NCI-H2196 treated with DMSO at 0.1 percent for 48 hours (cell line): Measurements from ENCODE around the gene ABLIM1.

Experiments used
- DNase-seq: peaks from one replicate; lab custom pipeline; 2025; ENCODE audit not compliant: unreplicated experiment; lab: John Stamatoyannopoulos, UW

ABLIM1 gene

DNA sequence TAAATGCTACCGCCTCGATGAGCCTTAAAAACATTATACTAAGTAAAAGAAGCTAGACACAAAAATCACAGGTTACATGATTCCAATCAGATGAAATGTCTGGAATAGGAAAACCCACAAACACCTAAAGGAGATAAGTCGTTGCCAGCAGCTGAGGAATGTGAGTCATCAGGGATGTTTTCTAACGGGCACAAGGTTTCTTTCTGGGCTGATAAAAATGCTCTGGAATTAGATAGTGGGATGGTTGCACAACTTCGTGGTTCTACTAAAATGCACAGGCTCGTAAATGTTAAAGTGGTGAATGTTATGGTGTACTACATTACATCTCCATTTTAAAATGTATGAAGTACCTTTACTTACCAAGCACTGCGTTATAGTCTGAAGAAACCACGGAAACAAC lies 9.7 kb downstream of the ABLIM1 start:
- no peak for DNase-seq

DNA sequence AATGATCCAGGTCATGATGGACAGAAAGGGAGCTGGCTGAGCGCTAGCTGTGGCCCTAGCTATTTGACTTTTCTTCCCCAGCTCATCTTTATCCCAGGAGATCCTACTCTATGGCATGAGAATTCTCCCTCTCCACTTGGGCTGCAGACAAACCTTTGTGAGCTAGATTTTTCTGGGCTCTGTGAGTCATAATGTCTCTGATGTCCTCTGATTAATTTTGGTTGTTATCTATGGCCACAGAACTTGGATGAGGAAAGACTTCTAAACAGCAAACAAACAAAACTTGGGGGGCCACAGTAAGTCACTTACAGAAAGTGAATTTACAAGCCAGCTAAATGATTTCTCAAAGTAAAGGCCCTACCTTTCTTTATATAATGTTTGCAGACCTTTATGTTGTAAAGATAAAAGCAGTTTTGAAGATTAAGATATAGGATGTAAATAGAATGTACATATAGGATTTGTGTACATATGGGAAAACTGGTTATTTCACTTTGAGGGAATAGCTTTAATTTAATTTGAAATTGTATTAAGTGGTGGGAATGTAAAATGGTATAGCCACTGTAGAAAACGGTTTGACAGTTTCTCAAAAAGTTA lies 10.4 kb downstream of the ABLIM1 start:
- no peak for DNase-seq

DNA sequence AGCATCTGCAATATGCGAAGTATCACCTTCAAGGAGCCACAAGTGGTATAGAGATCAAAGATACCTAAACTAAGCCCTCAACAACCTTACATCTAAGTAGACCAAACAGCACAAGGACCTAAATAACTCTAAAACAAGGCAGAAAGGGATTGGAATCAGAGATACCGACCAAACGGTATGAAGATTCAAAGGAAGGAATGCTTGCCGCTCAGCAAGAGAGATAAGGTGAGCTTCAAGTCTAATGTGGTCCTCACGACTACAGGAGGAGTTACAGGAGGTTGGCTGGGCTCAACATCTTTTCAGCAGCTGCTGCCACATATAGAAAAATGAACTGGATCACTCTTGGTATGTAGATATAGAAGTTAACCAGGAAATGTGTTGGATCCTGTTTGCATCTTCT lies 11.6 kb downstream of the ABLIM1 start:
- no peak for DNase-seq

DNA sequence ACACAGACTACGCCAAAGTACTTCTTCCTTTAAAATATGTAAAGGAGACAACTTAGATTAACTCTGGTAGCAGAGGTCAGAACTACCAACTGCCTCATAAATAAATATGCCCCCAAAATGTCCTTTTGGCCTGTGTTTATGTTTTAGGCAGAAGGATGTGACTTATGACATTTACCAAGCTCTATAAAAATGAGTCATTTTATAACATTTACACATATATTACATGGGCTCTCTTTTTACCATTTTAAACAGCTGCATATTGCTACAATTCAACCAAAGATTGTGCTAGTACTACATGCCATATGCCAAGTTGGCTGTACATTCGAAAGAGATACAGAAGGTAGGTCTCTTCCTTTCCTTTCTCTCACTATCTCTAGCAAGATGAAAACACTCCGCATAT lies 12.4 kb downstream of the ABLIM1 start:
- no peak for DNase-seq

DNA sequence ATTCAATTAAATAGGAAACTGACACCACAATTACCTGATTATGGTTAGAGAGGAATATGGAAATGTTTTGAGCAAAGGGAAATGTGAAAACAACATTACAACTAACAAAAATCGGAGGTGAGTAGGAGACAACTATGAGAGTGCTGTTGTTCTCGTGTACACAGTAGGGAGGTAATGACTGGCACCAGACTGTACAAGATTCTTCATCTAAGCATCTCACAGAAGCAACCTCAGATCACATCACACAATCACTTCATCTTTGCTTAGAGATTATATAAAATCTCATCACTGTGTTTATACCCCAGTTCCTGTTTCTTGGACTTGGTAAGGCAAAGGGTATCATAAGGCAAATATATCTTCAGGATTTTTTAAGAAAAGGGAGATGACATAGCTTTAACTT lies 14.9 kb downstream of the ABLIM1 start:
- DNase-seq, result no peak

DNA sequence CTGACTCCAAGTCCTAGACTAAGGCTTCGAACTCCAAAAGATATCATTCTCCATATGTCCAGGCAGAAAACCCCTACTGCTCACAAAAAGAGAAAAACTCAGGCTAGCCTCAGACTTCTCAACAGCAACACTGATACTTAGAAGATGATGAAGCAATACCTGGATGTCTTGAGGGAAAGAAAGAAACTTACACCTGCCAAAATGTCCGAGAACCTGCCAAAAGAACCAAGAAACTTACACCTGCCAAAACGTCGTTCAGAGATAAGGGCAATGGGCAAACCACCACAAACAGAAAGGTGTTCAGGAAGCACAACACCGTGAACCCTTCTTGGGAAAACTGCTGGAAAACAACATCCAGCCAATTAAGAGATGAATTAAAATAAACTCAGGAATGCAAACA lies 15.3 kb downstream of the ABLIM1 start:
- no peak for DNase-seq

DNA sequence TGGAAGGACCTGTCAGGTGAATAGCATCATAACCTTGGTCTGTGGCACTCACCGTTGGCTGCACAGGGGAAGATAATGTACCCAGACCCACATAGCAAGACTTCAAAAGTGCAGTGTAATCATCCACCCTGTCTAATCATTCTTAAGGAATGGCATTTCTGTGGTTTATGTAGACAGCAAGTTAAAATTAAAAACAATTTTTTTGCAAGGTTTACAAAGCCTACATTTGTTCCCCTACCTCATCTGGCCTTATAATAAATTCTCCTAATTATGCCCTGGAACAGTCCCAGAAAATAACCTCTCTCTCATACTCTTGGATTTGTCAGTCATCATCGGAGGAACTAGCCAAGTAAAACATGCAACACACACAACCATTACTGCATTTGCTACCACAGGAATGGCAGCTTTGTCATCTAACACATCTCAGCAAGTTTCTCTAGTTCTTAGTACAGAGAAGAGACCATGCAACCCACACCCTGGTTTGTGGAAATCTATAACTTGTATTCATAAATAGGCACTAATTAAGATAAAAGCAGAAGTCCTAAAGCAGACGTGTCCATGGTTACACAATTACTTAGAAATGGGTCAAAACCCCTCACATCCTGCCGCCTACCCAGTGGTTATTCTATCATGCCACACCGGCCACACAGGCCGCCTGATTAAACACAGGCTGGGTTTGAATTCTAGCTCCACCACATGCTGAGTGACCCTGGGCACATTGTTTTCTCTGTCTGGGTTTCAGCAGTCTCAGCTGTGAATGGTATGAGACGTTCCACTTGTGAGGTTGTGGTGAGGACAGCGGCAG lies 19.1 kb downstream of the ABLIM1 start:
- no peak for DNase-seq

DNA sequence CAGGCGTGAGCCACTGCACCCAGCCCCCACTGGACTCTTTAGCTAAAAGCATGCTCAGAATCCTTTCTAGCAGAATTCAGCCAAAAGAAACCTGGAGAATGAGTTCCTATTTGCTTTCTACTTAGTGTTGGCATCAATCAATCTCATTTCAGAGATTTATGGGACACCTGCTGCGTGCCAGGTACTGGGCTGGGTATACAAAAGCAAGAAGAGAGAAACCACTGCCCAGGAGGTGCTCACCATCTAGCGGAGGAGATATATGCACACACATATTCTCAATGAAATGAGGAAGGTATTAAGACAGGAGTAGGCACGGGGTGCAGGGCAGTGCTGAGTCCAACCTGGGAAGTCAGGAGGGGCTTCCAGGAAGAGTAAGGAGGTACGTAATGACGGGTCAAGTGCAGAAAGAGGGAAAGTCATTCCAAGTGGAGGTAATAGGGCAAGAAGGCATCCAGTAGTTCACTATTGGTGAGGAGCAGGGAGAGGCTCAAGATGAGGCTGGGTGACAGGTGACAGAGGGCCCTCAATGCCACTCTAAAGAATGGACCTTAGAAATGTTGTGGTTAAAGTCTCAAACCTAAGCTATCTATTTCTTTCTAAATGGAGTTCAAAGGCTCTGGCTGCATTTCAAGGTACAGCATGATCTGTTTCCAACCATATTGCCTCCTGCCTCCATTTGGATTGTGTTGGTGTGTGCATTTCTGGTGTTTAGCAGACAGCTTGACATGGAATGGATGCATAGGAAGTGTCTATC lies 22.1 kb downstream of the ABLIM1 start:
- no peak for DNase-seq

DNA sequence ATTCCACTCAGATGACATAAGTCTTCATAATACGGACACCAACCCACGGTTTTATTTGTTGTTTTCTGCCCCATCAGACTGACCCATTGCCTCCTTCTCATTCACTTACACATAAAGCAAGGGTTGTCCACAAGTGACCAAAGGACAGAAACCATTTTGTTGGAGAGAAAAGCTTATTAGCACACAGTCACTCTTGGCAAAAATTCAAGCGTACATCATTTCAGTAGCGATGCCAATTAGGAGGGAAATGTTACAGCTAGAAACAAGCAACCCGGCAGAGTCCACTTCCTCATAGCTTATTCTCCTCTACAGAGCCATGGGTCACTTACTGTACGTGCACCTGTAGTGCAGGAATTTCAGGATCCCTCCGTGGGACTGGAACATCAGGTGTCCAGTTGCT lies 23.0 kb downstream of the ABLIM1 start:
- no peak for DNase-seq

DNA sequence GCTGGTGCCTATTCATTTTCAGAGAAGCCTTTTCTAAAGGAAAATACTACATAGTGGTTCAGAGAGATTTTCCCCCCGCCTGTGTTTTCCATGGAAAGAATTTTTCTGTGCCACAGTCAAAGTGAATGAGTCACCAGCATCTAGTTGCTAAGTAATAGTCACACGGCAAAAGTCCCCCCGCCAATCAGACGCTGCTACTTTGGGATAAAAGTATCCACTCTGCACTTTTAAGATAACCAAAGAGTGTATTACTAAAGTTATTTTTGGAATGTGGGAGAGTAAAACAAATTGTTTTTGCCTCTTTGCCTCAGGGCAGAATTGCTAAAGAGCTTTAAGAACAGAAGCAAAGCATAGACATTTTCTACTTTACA lies 23.5 kb downstream of the ABLIM1 start:
- no peak for DNase-seq

DNA sequence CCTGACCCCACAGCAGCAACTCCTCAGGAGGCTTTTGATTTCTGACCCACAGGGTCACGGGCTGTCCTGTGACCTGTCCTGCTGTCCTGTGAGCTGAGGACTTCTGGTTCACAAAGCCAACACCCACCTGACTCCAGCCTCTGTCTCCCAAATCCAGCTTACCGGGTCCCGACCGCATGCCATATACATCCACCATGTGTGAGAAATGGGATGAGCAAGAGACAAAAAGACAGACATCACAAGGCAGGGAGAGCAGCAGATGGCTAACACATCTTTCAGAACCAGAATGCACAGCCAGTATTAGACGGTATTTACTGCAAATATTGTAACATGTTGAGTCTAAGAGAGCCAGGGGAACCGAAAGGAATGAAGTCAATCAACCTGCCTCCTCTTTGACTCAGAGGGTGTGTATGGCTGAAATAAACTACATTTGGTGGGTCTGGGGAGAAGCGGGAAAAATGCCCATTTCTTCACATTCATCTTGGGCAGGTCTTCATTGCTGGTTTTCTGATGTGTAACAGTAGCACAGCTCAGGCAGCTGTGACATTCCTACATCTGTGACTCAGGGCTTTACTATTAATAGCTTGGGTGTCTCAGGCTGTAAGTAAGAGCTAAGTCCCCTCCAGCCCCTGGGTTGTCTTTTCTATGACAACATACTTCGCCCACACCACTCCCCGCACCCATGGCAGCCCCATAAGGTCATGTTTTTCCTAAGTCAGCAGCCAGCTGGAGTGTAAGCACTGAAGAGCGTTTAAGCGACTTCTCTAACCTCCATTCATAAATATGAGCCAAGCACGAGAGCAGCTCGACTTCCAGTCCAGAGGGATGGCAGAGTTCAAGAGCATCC lies 25.0 kb downstream of the ABLIM1 start:
- DNase-seq, result no peak

DNA sequence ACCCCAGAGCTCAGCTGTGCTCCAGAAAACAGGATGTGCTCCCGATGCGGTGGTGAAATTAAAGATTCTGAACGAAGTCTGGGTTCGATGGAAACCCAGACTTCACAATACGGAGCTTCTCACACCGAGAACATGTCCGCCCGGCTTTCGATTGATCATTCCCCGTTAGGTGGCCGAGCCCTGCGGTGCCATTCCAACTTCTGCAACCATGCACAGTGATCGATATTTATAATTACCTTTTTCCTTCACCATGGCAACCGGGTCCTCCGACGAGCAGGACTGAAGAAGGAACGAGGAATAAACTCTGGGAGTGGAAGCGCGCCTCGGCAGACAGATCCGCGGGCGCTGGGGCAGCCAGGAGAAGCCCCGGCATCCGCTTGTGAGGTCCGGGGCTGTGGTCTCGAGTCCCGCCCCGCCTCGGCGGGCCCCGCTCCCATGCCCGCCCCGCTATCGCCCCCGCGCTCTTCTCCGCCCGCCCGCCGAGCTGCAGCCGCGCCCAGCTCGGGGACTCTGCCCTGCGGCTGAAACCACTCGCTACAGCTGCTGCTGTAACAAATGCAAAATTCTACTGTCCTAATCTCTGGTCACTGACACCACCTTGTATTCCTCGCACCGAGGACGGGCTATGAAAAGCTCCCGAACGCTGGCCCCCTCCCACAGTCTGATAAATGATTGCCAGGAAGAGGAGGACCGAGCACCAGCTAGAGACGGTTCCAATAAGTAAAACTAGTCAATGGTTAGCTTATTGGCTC lies 26.2 kb downstream of the ABLIM1 start:
- no peak for DNase-seq

DNA sequence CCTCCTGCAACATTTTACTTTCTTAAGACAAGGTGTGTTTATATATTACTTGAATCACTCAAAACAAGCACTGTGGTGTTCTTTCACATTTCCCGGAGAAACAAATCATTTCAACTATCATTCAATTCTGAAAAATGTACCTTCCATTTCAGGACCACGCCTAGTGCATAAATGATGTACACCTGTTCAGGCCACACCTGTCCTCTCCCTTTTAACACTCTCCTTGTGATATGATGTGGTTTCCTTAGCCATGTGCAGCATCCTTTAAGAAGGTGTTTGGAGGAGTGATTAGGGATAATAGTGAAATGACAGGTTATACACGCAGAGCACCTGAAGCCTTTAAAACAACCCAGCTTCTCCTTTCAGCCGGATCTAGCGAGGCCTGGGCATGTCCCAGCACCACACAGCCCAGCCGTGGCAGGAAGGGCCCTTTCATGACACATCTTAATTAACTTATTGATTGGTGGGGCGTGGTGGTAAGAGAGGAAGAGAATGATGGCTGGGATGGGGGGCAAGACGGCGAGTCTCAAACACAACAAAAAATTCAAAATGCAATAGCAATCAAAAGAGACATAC lies 26.9 kb downstream of the ABLIM1 start:
- no peak for DNase-seq

DNA sequence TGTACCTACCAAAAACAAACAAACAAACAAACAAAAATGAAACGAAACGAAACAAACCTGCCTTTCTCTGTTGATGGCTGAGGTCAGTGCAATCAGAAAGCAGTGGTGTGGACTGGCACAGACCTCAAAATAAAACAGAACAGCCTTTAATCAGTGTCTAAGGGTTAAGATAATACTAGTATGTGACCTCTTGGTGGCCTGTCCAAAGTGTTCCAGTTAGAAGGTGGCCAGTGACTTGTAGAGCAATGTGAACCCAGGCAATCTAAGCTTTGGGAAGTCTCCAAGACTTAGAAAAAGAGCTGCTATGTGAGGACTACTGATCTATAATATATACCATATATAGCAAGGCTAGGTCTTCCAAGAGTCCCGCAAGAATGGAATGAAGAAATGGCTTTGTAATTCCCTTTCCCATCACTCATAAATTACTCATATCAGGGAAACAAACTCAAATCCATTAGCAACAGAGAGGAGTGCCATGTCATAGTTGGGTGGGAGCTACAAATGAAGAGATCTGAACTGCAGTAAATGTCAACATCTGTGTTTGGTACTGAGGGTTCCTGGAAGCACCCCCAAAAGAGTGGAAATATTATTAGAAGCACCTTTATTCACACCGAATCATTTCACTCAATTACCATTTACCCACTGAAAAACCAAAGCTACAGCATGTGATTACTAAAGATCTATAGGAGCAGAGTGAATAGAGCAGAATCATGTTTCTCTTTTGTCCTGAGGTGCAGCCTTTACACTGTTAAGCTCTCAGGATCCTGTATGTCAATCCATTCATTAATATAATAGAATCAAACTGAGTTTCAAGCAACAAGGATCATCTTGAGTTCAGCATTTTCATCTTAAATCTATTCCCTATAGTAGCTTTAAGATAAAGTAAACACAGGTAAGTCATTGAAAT lies 28.0 kb downstream of the ABLIM1 start:
- DNase-seq, result no peak

DNA sequence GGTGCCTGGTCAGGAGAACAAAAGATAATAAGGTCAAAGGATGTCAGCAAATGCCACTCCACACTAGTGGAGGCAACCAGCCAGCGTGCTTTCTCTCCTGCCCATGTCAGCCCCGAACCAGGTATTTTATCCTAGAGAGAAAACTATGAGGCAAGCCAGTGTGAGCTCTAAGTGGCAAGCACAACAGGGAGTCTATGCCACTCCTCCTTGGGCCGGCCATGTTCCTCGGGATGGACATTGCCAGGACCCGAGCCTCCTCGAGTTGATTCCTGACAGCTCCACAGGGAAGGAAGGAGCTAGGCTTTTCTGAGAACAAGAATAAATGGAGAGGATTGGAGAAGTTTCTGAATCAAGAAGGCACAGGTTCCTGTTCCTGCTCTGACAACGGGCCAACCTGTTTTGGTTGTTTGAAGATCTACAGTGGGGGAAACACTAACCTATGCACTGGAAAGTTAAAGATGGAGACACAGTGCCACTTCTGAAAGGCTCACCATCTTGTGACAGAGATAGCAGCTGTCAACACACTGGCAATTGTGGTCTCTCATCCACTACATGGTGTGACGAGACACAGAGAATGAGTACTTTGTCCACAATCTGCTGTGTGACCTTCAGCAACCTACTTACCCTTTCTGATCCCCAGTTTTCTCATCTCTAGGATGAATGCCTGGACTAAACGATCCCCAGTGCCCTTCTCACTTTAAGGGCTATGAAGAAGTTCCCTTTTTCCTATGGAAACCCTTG lies 28.8 kb downstream of the ABLIM1 start:
- DNase-seq, result no peak

DNA sequence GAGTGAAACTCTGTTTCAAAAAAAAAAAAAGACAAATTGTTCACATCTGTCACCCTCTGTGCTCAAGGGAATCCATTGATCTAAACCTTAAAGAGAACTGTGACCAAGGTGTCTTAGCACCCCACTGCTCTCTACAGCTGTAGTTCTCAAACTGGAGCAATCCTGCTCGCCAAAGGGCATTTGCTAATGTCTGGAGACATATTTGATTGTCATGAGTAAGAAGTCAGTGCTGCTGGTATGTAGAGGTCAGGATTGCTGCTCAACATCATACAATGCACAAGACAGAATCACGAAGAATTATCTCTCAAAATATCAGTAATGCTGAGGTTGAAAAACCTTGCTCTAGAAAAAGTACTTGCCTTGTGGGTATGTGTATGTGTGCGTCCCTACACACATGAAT lies 30.0 kb downstream of the ABLIM1 start:
- no peak for DNase-seq

DNA sequence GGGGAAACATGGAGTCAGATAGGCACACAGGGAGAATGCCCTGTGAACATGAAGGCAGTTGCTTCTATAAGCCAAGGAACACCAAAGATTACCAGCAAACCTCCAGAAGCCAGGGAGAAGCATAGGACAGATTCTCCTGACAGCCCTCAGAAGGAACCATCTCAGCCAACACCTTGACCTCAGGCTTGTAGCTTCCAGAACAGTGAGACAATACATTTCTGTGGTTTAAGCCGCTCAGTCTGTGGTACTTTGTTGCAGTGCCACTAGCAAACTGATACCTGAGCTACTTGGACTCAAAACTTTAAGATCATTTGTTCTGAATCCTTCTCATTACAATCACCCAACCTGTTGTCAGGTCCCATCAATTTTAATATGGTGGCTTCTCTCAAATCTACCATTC lies 31.2 kb downstream of the ABLIM1 start:
- DNase-seq, result no peak

DNA sequence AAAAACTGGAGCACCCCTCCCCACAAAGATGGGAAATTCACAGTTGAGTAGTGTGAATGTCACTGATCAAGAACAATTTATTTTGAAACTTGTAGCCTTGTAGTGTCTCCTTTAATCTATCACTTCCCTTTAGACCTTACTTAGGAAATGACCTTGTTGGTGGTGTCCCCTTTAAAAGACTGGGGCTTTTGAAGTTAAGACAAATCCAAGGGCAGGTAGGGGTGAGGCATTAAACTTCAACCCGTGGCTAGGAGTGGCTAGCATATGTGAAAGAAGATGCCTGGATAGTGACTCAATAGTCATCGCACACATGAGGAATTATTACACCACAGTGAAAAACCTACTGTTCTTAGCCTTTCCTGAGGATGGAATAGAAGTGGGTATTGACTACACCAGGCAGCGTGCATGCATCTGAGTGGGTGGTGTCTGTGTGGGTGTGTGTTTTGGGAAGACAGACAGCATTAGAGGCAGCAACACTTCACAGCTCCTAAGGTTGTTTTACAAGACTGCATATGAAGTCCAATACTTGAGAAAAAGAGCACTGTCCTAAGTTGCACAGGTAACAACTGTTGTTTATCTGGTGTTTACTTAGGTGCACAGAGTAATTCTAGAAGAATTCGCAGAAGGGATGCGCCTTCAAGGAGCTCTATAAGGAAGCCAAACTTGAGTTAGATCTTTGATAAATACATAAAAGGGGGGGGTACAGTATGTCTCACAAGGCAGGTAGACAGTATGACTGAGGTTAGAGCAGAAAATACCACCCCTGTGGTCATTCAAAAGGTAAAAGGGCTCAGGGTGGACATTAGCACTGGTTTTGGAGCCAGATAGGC lies 32.9 kb downstream of the ABLIM1 start:
- DNase-seq, result no peak
